ENCODE results near the gene MRPL39.

MRPL39 gene

DNA sequence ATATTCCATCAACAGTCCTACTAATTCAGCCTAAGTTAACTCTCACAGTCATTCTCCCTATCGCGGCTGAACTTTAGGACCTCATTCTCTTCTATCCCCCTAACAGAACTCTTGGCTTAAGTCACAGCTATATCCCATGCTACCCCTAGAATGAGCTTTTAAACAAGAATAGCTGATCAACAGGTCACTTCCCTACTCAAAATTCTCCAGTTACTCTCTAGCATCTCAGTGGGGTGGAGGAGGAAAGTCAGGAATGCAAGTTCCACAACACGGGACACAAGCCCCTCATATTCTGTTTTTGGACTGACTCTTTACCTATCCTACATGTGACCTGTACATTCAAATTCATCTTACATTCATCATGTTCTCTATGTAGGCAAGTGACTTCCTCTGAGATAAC lies 21.0 kb downstream of the MRPL39 start:
- no peak for TF ChIP-seq FOXM1 (IDR thresholded peaks at IDR 0.05; ENCODE audit: borderline replicate concordance, low read depth)
- no peak for TF ChIP-seq YY1 (IDR thresholded peaks at IDR 0.05; ENCODE audit: low read depth)
- no peak for TF ChIP-seq CEBPB (IDR thresholded peaks at IDR 0.05)
- TF ChIP-seq EGR1 (IDR thresholded peaks at IDR 0.05): no peak
- TF ChIP-seq TCF12 (IDR thresholded peaks at IDR 0.05; ENCODE audit: low read depth): no peak
- TF ChIP-seq, protein P1, sequence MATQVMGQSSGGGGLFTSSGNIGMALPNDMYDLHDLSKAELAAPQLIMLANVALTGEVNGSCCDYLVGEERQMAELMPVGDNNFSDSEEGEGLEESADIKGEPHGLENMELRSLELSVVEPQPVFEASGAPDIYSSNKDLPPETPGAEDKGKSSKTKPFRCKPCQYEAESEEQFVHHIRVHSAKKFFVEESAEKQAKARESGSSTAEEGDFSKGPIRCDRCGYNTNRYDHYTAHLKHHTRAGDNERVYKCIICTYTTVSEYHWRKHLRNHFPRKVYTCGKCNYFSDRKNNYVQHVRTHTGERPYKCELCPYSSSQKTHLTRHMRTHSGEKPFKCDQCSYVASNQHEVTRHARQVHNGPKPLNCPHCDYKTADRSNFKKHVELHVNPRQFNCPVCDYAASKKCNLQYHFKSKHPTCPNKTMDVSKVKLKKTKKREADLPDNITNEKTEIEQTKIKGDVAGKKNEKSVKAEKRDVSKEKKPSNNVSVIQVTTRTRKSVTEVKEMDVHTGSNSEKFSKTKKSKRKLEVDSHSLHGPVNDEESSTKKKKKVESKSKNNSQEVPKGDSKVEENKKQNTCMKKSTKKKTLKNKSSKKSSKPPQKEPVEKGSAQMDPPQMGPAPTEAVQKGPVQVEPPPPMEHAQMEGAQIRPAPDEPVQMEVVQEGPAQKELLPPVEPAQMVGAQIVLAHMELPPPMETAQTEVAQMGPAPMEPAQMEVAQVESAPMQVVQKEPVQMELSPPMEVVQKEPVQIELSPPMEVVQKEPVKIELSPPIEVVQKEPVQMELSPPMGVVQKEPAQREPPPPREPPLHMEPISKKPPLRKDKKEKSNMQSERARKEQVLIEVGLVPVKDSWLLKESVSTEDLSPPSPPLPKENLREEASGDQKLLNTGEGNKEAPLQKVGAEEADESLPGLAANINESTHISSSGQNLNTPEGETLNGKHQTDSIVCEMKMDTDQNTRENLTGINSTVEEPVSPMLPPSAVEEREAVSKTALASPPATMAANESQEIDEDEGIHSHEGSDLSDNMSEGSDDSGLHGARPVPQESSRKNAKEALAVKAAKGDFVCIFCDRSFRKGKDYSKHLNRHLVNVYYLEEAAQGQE (IDR thresholded peaks at IDR 0.05; ENCODE audit: low read depth): no peak
- TF ChIP-seq EP300 (IDR thresholded peaks at IDR 0.05; ENCODE audit: borderline replicate concordance): no peak
- TF ChIP-seq, protein P2, sequence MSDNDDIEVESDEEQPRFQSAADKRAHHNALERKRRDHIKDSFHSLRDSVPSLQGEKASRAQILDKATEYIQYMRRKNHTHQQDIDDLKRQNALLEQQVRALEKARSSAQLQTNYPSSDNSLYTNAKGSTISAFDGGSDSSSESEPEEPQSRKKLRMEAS (IDR thresholded peaks at IDR 0.05): no peak
- TF ChIP-seq TAF1 (IDR thresholded peaks at IDR 0.05; ENCODE audit: low read depth): no peak
- no peak for TF ChIP-seq NFIC (IDR thresholded peaks at IDR 0.05)
- no peak for TF ChIP-seq TEAD4 (IDR thresholded peaks at IDR 0.05)
- TF ChIP-seq CREB1 (IDR thresholded peaks at IDR 0.05; ENCODE audit: low read depth): no peak
- TF ChIP-seq RAD21 (IDR thresholded peaks at IDR 0.05; ENCODE audit: low read depth): no peak
- TF ChIP-seq, protein P3, sequence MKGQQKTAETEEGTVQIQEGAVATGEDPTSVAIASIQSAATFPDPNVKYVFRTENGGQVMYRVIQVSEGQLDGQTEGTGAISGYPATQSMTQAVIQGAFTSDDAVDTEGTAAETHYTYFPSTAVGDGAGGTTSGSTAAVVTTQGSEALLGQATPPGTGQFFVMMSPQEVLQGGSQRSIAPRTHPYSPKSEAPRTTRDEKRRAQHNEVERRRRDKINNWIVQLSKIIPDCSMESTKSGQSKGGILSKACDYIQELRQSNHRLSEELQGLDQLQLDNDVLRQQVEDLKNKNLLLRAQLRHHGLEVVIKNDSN (IDR thresholded peaks at IDR 0.05): no peak
- no peak for TF ChIP-seq ZBTB7A (IDR thresholded peaks at IDR 0.05; ENCODE audit: low read depth)

DNA sequence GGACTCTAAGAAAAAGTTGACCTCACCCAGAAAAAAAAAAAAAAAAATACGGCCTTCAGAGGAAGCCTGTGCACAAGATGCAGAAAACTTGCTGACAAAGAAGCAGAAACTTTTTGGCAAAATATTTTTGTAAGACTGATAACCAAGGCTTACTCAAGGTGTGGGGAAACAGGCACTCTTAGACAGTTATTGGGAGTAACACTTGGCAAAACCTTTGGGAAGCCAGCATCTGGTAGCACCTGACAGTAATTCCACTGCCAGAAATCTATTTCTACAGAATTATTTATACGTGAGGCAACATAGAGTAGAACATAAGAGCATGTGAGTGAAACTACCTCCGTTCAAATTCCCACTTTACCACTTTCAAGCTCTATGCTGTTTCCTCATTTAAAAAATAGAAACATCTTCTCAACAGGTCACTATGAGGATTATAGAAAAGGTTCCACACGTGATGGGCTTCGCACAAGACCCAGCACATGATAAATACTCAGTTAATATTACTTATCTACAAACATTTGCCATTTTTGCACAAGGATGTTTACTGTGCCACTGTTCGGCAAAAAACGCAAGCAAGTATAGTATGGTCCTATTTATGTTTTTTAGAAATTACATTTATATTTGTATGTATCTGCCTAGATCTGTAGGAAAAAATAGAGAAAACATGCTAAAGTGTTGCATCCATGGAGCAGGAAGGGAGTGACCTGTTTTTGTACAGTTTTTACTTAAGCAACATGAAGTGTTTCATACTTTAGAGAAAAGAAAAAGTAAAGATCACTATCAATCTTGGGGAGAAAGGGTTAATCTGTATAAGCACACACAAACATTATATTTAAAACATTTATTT lies 22.2 kb downstream of the MRPL39 start:
- TF ChIP-seq CREB1 (IDR thresholded peaks at IDR 0.05; ENCODE audit: low read depth) (no peak), TCF12 (IDR thresholded peaks at IDR 0.05; ENCODE audit: low read depth) (no peak), ZBTB7A (IDR thresholded peaks at IDR 0.05; ENCODE audit: low read depth) (no peak), TAF1 (IDR thresholded peaks at IDR 0.05; ENCODE audit: low read depth) (no peak)

DNA sequence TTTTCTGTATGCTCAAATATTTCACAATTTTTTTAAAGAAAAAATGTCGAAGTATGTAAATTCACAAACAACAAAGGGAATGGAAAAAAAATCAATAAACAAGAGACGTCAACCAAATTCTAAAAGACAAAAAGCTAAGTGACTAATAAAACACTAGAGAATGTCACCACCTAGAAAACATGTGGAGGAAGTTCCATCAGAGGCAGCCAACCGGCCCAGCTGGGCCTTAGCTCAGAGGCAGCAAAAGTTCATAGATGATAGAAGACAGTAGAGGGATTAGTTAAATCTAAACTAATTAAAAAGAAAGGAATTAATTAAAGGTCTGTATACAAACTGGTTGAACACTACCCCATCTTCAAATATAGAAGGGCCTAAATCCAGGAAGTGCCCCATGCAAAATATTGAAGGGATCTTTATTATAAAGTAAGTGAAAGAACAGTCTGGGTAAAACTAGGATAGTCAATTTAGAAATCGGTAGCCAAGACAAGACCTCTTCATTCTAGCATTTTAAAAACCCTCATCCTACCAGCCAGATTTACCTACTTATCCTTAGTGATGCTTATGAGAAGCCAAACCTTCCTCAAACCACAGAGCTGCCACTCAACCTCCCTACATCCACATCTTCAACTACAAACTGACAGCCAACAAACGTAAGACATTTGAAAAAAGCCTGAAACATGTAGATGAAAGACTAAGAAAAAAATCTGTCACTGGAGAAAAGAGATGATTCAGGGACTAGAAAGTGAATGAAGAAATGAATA lies 23.7 kb downstream of the MRPL39 start:
- TF ChIP-seq NFIC (IDR thresholded peaks at IDR 0.05) (no peak), TAF1 (IDR thresholded peaks at IDR 0.05; ENCODE audit: low read depth) (no peak), RAD21 (IDR thresholded peaks at IDR 0.05; ENCODE audit: low read depth) (no peak), TCF12 (IDR thresholded peaks at IDR 0.05; ENCODE audit: low read depth) (no peak), CREB1 (IDR thresholded peaks at IDR 0.05; ENCODE audit: low read depth) (no peak), FOXM1 (IDR thresholded peaks at IDR 0.05; ENCODE audit: borderline replicate concordance, low read depth) (no peak), YY1 (IDR thresholded peaks at IDR 0.05; ENCODE audit: low read depth) (no peak), EP300 (IDR thresholded peaks at IDR 0.05; ENCODE audit: borderline replicate concordance) (no peak), ZBTB7A (IDR thresholded peaks at IDR 0.05; ENCODE audit: low read depth) (no peak), EGR1 (IDR thresholded peaks at IDR 0.05) (no peak), TEAD4 (IDR thresholded peaks at IDR 0.05) (no peak)
- TF ChIP-seq, protein P1 (IDR thresholded peaks at IDR 0.05; ENCODE audit: low read depth): no peak
- TF ChIP-seq, protein P3 (IDR thresholded peaks at IDR 0.05): no peak
- TF ChIP-seq, protein P2 (IDR thresholded peaks at IDR 0.05): no peak

DNA sequence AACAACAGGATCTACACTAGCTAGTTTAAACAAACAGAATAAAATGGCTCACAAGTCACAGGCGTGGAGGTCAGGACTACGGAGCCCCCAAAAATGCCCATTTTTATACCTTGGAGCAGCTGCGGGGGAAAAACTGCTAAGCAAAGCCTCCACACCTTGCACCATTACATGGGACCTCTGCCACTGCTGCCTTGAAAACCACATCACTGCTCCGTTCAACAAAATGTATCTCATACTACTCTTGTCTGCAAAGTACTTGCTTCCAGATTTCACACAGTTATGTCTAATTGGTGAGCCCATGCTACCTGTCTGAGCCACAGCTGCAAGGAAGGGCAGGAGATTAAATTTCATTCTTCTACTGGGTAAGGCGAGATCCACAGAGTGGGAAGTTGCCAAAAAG lies 24.4 kb downstream of the MRPL39 start:
- TF ChIP-seq, protein P3 (IDR thresholded peaks at IDR 0.05): no peak
- TF ChIP-seq NFIC (IDR thresholded peaks at IDR 0.05): no peak
- no peak for TF ChIP-seq CREB1 (IDR thresholded peaks at IDR 0.05; ENCODE audit: low read depth)
- TF ChIP-seq, protein P2 (IDR thresholded peaks at IDR 0.05): no peak
- TF ChIP-seq EGR1 (IDR thresholded peaks at IDR 0.05): no peak
- TF ChIP-seq, protein P1 (IDR thresholded peaks at IDR 0.05; ENCODE audit: low read depth): no peak
- no peak for TF ChIP-seq ZBTB7A (IDR thresholded peaks at IDR 0.05; ENCODE audit: low read depth)
- no peak for TF ChIP-seq FOXM1 (IDR thresholded peaks at IDR 0.05; ENCODE audit: borderline replicate concordance, low read depth)
- TF ChIP-seq YY1 (IDR thresholded peaks at IDR 0.05; ENCODE audit: low read depth): no peak
- TF ChIP-seq TCF12 (IDR thresholded peaks at IDR 0.05; ENCODE audit: low read depth): no peak
- no peak for TF ChIP-seq TAF1 (IDR thresholded peaks at IDR 0.05; ENCODE audit: low read depth)
- no peak for TF ChIP-seq EP300 (IDR thresholded peaks at IDR 0.05; ENCODE audit: borderline replicate concordance)
- no peak for TF ChIP-seq CEBPB (IDR thresholded peaks at IDR 0.05)
- no peak for TF ChIP-seq TEAD4 (IDR thresholded peaks at IDR 0.05)
- no peak for TF ChIP-seq RAD21 (IDR thresholded peaks at IDR 0.05; ENCODE audit: low read depth)

All from Ishikawa (cell line).